Right atrium auricular region (tissue), 2 donors: ENCODE measurements around the gene PMVK. TPM values are rescaled to one million over a fixed set of nuclear protein-coding genes. Genes with fewer than 3 reads are reported as not detected.

ENCODE experiments used
- DNase-seq: peaks from one replicate; pipeline ENCODE4 v3.0.0-alpha.2; 2019; ENCODE audit warnings: low spot score
- H3K27ac ChIP-seq, 2 donors: fragments of 200-600 bp; sonication (generic); 1 replicate in 1 of 2; 2 replicates in 1 of 2; pipeline ENCODE4 v1.5.1; 2016 to 2019
- H3K27me3 ChIP-seq, 2 donors: fragments of 200-600 bp; sonication (generic); one replicate each; pipeline versions ENCODE4 v1.5.1 to v1.6.0; 2017 to 2019
- H3K36me3 ChIP-seq: fragments of 200-600 bp; sonication (generic); one replicate; pipeline ENCODE4 v1.5.1; 2016
- H3K4me1 ChIP-seq, 2 donors: fragments of 200-600 bp; sonication (generic); one replicate each; pipeline versions ENCODE4 v1.5.1 to v1.6.0; 2017 to 2019
- H3K4me3 ChIP-seq, 2 donors: fragments of 200-600 bp; sonication (generic); 1 replicate in 1 of 2; 2 replicates in 1 of 2; pipeline ENCODE4 v1.5.1; 2017 to 2019; ENCODE audit warnings: mild to moderate bottlenecking in 1 of 2, moderate library complexity in 1 of 2
- H3K9me3 ChIP-seq, 2 donors: fragments of 200-600 bp; sonication (generic); one replicate each; pipeline ENCODE4 v1.5.1; 2019
- CTCF ChIP-seq, 2 donors: fragments of 200-600 bp; sonication (generic); IDR thresholded peaks; one replicate each; pipeline ENCODE4 v1.5.1; 2019; ENCODE audit warnings: antibody characterized with exemption in 2 of 2
- microRNA-seq, 2 donors: library from miRNA; unstranded; fragments of <30 nt; microRNA quantifications; one replicate each; pipeline ENCODE4, GENCODE V29; 2016 to 2017; ENCODE audit warnings: borderline number of aligned reads in 2 of 2, borderline replicate concordance in 1 of 2
- total RNA-seq, 2 donors: library from RNA; depleted of rRNA; stranded (reverse); fragments of >200 nt; gene quantifications; one replicate each; pipeline ENCODE4 v1.1.0, GENCODE V29; 2016

The PMVK gene
- total RNA-seq, 2 donors from 2014 or later: 15.7 to 21.2 TPM

- Histone ChIP-seq H3K4me3 (no peak overlapping the region), H3K9me3 (no peaks in the 10 kb centered on the region), H3K36me3 (no peaks in the 10 kb centered on the region), H3K27me3 (no peaks in the 10 kb centered on the region), H3K4me1 (peaks cover 0 to 13% of the 10 kb centered on the region in 2 donors), H3K27ac (no peak overlapping the region)
- DNase-seq: no peak
- TF ChIP-seq CTCF (IDR thresholded peaks at IDR 0.05): no peak
Observed at GRCh38 chr1:154879038-154879421, 57.5 kb downstream of the PMVK start.

- Histone ChIP-seq H3K4me1 (peaks cover 0 to 8% of the 10 kb centered on the region in 2 donors), H3K9me3 (no peaks in the 10 kb centered on the region), H3K27me3 (no peaks in the 10 kb centered on the region), H3K36me3 (no peaks in the 10 kb centered on the region), H3K27ac (no peak overlapping the region), H3K4me3 (no peak overlapping the region)
- peak; percentile 89 to 94 for TF ChIP-seq CTCF (IDR thresholded peaks at IDR 0.05)
- DNase-seq: peak; percentile 82
Observed at GRCh38 chr1:154878371-154879037, 58.0 kb downstream of the PMVK start.

GRCh38 chr1:154877370-154877974, 59.0 kb downstream of the PMVK start:
- Histone ChIP-seq H3K9me3 (no peaks in the 10 kb centered on the region), H3K36me3 (no peaks in the 10 kb centered on the region), H3K27me3 (no peaks in the 10 kb centered on the region), H3K4me1 (peaks cover 0 to 8% of the 10 kb centered on the region in 2 donors), H3K27ac (peak overlapping the region in 1 of 2 donors; percentile 11), H3K4me3 (no peak overlapping the region)
- DNase-seq: no peak
- no peak for TF ChIP-seq CTCF (IDR thresholded peaks at IDR 0.05)

- Histone ChIP-seq H3K4me1 (peaks cover 0 to 8% of the 10 kb centered on the region in 2 donors), H3K4me3 (no peak overlapping the region), H3K36me3 (no peaks in the 10 kb centered on the region), H3K9me3 (no peaks in the 10 kb centered on the region), H3K27ac (peak overlapping the region in 1 of 2 donors; percentile 11), H3K27me3 (no peaks in the 10 kb centered on the region)
- TF ChIP-seq CTCF (IDR thresholded peaks at IDR 0.05): no peak
- DNase-seq: no peak
Observed at GRCh38 chr1:154876842-154877369, 59.6 kb downstream of the PMVK start.

Small RNAs within 50 kb of the gene (microRNA-seq; reads per million reads assigned to microRNA genes)
- gene MIR4258: 0 reads per million in 2 donors

Other genes with a start within 250 kb of the PMVK start
- 1 to 10 TPM; 3.9 to 4.4 TPM for gene KCNN3, start 66.4 kb downstream of the PMVK start, total RNA-seq
- gene PBXIP1, start 19.4 kb upstream of the PMVK start, total RNA-seq: 100 to 1,000 TPM in 1 of 2 donors, 10 to 100 TPM in 1; 81.4 to 101 TPM
- gene PYGO2, start 25.1 kb upstream of the PMVK start, total RNA-seq: 10 to 100 TPM; 13.9 to 18.4 TPM
- 10 to 100 TPM; 69.5 to 80.5 TPM for gene SHC1, start 34.0 kb upstream of the PMVK start, total RNA-seq
- gene CKS1B, start 38.0 kb upstream of the PMVK start, total RNA-seq: 10 to 100 TPM; 20.0 to 23.8 TPM
- 10 to 100 TPM; 19.5 to 24.8 TPM for gene FLAD1, start 46.6 kb upstream of the PMVK start, total RNA-seq
- not detected for gene LENEP, start 56.9 kb upstream of the PMVK start, total RNA-seq
- gene ZBTB7B, start 66.1 kb upstream of the PMVK start, total RNA-seq: 10 to 100 TPM; 30.3 to 53.4 TPM
- gene DCST2, start 97.1 kb upstream of the PMVK start, total RNA-seq: not detected
- not detected for gene DCST1, start 97.1 kb upstream of the PMVK start, total RNA-seq
- 10 to 100 TPM; 64.6 to 96.7 TPM for gene ADAM15, start 114.6 kb upstream of the PMVK start, total RNA-seq
- 1 to 10 TPM; 2.2 to 3.5 TPM for gene EFNA4, start 127.0 kb upstream of the PMVK start, total RNA-seq
- 1 to 10 TPM in 1 of 2 donors, not detected in 1; 3.2 TPM for gene EFNA3, start 142.1 kb upstream of the PMVK start, total RNA-seq
- gene EFNA1, start 191.2 kb upstream of the PMVK start, total RNA-seq: 10 to 100 TPM; 24.8 to 41.4 TPM
- gene SLC50A1, start 199.1 kb upstream of the PMVK start, total RNA-seq: 1 to 10 TPM; 3.7 to 10.0 TPM
- 10 to 100 TPM; 46.5 to 47.8 TPM for gene DPM3, start 203.8 kb upstream of the PMVK start, total RNA-seq
- gene KRTCAP2, start 236.6 kb upstream of the PMVK start, total RNA-seq: 100 to 1,000 TPM; 124 to 147 TPM
- under 1 TPM in 1 of 2 donors, not detected in 1; 0.20 TPM for gene TRIM46, start 237.1 kb upstream of the PMVK start, total RNA-seq